ENCODE data around the gene SMIM44.
"Not testable (repeated sequence)": the region's sequence is repeated elsewhere in the genome, so short reads cannot be mapped to it uniquely, and the experiment has no call there.

The SMIM44 gene

GRCh38 chr19:3517638-3518037, 34.4 kb upstream of the SMIM44 start:
- no peak for DNase-seq

- DNase-seq, result no peak
Measured at GRCh38 chr19:3516675-3517207, 33.5 kb upstream of the SMIM44 start.

GRCh38 chr19:3515891-3516422, 32.7 kb upstream of the SMIM44 start:
- no peak for DNase-seq

- no peak for DNase-seq
Measured at GRCh38 chr19:3514930-3515329, 31.7 kb upstream of the SMIM44 start.

GRCh38 chr19:3513229-3514140, 30.2 kb upstream of the SMIM44 start:
- no peak for DNase-seq

- no peak for DNase-seq
Measured at GRCh38 chr19:3512562-3513228, 29.5 kb upstream of the SMIM44 start.

GRCh38 chr19:3511506-3512251, 28.4 kb upstream of the SMIM44 start:
- no peak for DNase-seq

- DNase-seq, result no peak
Measured at GRCh38 chr19:3510727-3511126, 27.5 kb upstream of the SMIM44 start.

GRCh38 chr19:3509566-3509989, 26.3 kb upstream of the SMIM44 start:
- DNase-seq, result peak in 1 of 3 donors; percentile 14

GRCh38 chr19:3508771-3509535, 25.7 kb upstream of the SMIM44 start:
- DNase-seq, result peak in 2 of 3 donors; percentile 30 to 32

- DNase-seq, result not testable (repeated sequence)
Measured at GRCh38 chr19:3508121-3508661, 24.9 kb upstream of the SMIM44 start.

- DNase-seq, result no peak
Measured at GRCh38 chr19:3507371-3508120, 24.3 kb upstream of the SMIM44 start.

GRCh38 chr19:3506384-3507340, 23.4 kb upstream of the SMIM44 start:
- peak; percentile 35 to 60 (median 46) for DNase-seq

GRCh38 chr19:3505598-3506383, 22.6 kb upstream of the SMIM44 start, which contains the start of gene FZR1:
FZR1 (plus strand) TSS chr19:3506311; CDS start chr19:3522990, 16,679 bp downstream.
- peak; percentile 100 for DNase-seq

- DNase-seq, result no peak
Measured at GRCh38 chr19:3504735-3505134, 21.5 kb upstream of the SMIM44 start.

- no peak for DNase-seq
Measured at GRCh38 chr19:3503036-3503572, 19.9 kb upstream of the SMIM44 start.

- no peak for DNase-seq
Measured at GRCh38 chr19:3501780-3502179, 18.5 kb upstream of the SMIM44 start.

- DNase-seq, result peak; percentile 95 to 97 (median 96)
Measured at GRCh38 chr19:3500429-3501101, 17.3 kb upstream of the SMIM44 start, which contains the start of gene DOHH. DOHH (minus strand) TSS chr19:3500674; CDS start chr19:3496814, 3,860 bp downstream.

All from suppressor macrophage treated with lipopolysaccharide for 1 hour (primary cell).